Tibial nerve (tissue), 4 donors: Measurements from ENCODE around the gene PNLIPRP3. TPM values are rescaled to one million over a fixed set of nuclear protein-coding genes. Genes with fewer than 3 reads are reported as not detected.
"Not testable (repeated sequence)": the region's sequence is repeated elsewhere in the genome, so short reads cannot be mapped to it uniquely, and the experiment has no call there.

Source experiments
- DNase-seq, 2 donors: peaks; one replicate each; pipeline ENCODE4 v3.0.0-alpha.2; 2019; ENCODE audit warnings: low spot score in 2 of 2
- H3K27ac ChIP-seq, 4 donors: fragments of 200-600 bp; sonication (generic) in 3 of 4; one replicate each; pipeline ENCODE4 v1.5.1; 2017 to 2019; ENCODE audit warnings: mild to moderate bottlenecking in 1 of 4
- H3K27me3 ChIP-seq, 2 donors: fragments of 200-600 bp; sonication (generic) in 1 of 2; one replicate each; pipeline versions ENCODE4 v1.5.1 to v1.6.0; 2017 to 2019
- H3K36me3 ChIP-seq, 3 donors: fragments of 200-600 bp; sonication (generic); one replicate each; pipeline ENCODE4 v1.5.1; 2018 to 2019
- H3K4me1 ChIP-seq, 4 donors: fragments of 200-600 bp; sonication (generic) in 3 of 4; one replicate each; pipeline ENCODE4 v1.5.1; 2017 to 2019
- H3K4me3 ChIP-seq, 4 donors: fragments of 200-600 bp; sonication (generic) in 3 of 4; one replicate each; pipeline ENCODE4 v1.5.1; 2017 to 2019; ENCODE audit warnings: mild to moderate bottlenecking in 1 of 4, moderate library complexity in 1 of 4
- H3K9me3 ChIP-seq, 4 donors: fragments of 200-600 bp; sonication (generic) in 3 of 4; one replicate each; pipeline ENCODE4 v1.5.1; 2017 to 2019
- CTCF ChIP-seq, 5 experiments: fragments of 200-600 bp in 3 of 5; fragments of 450-650 bp in 2 of 5; sonication (generic) in 3 of 5; IDR thresholded peaks; one replicate each; pipeline ENCODE4 v1.5.1; 2016 to 2019; ENCODE audit warnings: antibody characterized with exemption in 5 of 5, mild to moderate bottlenecking in 3 of 5, moderate library complexity in 2 of 5
- EP300 ChIP-seq, 2 donors: sonication (generic); formaldehyde crosslinking; IDR thresholded peaks; one replicate each; pipeline ENCODE4 v1.6.1; 2017; ENCODE audit warnings: antibody characterized with exemption in 2 of 2, mild to moderate bottlenecking in 1 of 2
- POLR2A ChIP-seq, 2 donors: fragments of 450-650 bp; IDR thresholded peaks; one replicate each; pipeline ENCODE4 v1.6.1; 2017; ENCODE audit warnings: antibody characterized with exemption in 2 of 2, mild to moderate bottlenecking in 2 of 2, moderate library complexity in 2 of 2
- WGBS, 2 donors: methylation state at CpG; one replicate each; pipeline ENCODE4 v1.1.5; 2018; 5-methylcytosine and 5-hydroxymethylcytosine counted together
- total RNA-seq, 4 donors: library from RNA; depleted of rRNA; stranded (reverse); fragments of >200 nt; gene quantifications; one replicate each; pipeline ENCODE4 v1.1.0, GENCODE V29; 2016

Gene PNLIPRP3
- not detected for total RNA-seq

GRCh38 chr10:116427671-116428070 is at the start of gene PNLIPRP3:
Gene PNLIPRP3 (plus strand): TSS chr10:116427847. CDS start chr10:116428013, 166 bp downstream.
- no peak within 1 kb of the TSS for H3K4me3 ChIP-seq
- TF ChIP-seq EP300 (IDR thresholded peaks at IDR 0.05), result no peak
- no peak for TF ChIP-seq POLR2A (IDR thresholded peaks at IDR 0.05)
- H3K4me1 ChIP-seq, result no peaks in the 10 kb centered on the region
- H3K27me3 ChIP-seq, result no peaks in the 10 kb centered on the region
- DNase-seq, result no peak
- no peak within 1 kb of the TSS for H3K27ac ChIP-seq
- H3K9me3 ChIP-seq, result no peaks in the 10 kb centered on the region
- H3K36me3 ChIP-seq, result no peaks in the 10 kb centered on the region
- 85 to 86% methylated on average over 2 of the region's 2 CpGs for WGBS, 2 donors

DNA sequence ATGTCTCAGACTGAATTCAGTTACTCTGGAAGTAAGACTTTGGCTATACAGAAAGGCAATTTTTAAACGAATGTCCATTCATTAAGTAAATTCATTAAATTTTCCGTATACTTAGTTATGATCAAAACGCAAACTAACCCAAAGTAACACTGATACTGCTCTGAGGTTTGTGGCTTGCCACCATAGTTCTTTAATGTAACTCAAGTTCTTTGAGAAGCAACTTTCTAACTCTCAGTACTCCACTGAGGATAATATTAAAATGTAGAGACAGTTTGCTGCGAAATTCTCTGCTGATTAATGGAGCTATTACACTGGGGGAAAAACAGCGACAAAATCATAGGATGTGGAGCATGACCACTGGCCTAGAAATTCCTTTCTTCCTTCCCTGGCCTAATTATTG is 45.4 kb upstream of the PNLIPRP3 start:
- 71 to 76% methylated on average over 5 of the region's 5 CpGs for WGBS, 2 donors
- TF ChIP-seq POLR2A (IDR thresholded peaks at IDR 0.05) (no peak), CTCF (IDR thresholded peaks at IDR 0.05) (no peak), EP300 (IDR thresholded peaks at IDR 0.05) (no peak)
- no peak overlapping the region for H3K4me3 ChIP-seq

GRCh38 chr10:116385311-116385710 is 42.3 kb upstream of the PNLIPRP3 start:
- 88 to 95% methylated on average over 2 of the region's 2 CpGs for WGBS, 2 donors
- Histone ChIP-seq H3K27ac (no peak overlapping the region), H3K4me1 (peaks cover 0 to 5% (median 0%) of the 10 kb centered on the region in 4 donors), H3K9me3 (no peaks in the 10 kb centered on the region), H3K36me3 (no peaks in the 10 kb centered on the region), H3K27me3 (no peaks in the 10 kb centered on the region), H3K4me3 (no peak overlapping the region)
- TF ChIP-seq POLR2A (IDR thresholded peaks at IDR 0.05), result no peak
- no peak for TF ChIP-seq CTCF (IDR thresholded peaks at IDR 0.05)
- TF ChIP-seq EP300 (IDR thresholded peaks at IDR 0.05), result no peak
- no peak for DNase-seq

More for the DNA sequence above, 45.4 kb upstream of the PNLIPRP3 start:
- H3K4me1 ChIP-seq, result peaks cover 0 to 5% (median 0%) of the 10 kb centered on the region in 4 donors
- DNase-seq, result no peak
- no peaks in the 10 kb centered on the region for H3K36me3 ChIP-seq
- no peak overlapping the region for H3K27ac ChIP-seq
- H3K9me3 ChIP-seq, result no peaks in the 10 kb centered on the region
- H3K27me3 ChIP-seq, result no peaks in the 10 kb centered on the region

- Histone ChIP-seq H3K27me3 (no peaks in the 10 kb centered on the region), H3K9me3 (no peaks in the 10 kb centered on the region), H3K36me3 (no peaks in the 10 kb centered on the region), H3K4me1 (peaks cover 0 to 5% (median 0%) of the 10 kb centered on the region in 4 donors), H3K4me3 (no peak overlapping the region), H3K27ac (no peak overlapping the region)
- TF ChIP-seq EP300 (IDR thresholded peaks at IDR 0.05) (no peak), CTCF (IDR thresholded peaks at IDR 0.05) (peak; percentile 41 to 56 (median 51)), POLR2A (IDR thresholded peaks at IDR 0.05) (no peak)
- DNase-seq, result peak in 1 of 2 donors; percentile 78
- WGBS, 2 donors, result 0 to 2% methylated on average over 1 of the region's 1 CpG
These were observed 41.4 kb upstream of the PNLIPRP3 start for GRCh38 chr10:116385994-116386809.

DNA sequence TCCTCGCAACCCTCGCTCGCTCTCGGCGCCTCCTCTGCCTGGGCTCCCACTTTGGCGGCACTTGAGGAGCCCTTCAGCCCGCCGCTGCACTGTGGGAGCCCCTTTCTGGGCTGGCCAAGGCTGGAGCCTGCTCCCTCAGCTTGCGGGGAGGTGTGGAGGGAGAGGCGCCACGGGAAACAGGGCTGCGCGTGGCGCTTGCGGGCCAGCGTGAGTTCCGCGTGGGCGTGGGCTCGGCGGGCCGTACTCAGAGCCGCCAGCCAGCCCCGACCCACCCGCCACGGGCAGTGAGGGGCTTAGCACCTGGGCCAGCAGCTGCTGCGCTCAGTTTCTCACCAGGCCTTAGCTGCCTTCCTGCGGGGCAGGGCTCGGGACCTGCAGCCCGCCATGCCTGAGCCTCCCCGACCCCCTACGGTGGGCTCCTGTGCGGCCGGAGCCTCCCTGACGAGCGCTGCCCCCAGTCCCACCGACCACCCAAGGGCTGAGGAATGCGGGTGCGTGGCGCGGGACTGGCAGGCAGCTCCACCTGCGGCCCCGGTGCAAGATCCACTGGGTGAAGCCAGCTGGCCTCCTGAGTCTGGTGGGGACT is 34.3 kb upstream of the PNLIPRP3 start:
- WGBS, 2 donors, result 94% methylated on average over 27 to 42 of the region's 43 CpGs
- not testable (repeated sequence) for H3K4me3 ChIP-seq, DNase-seq

More for the DNA sequence above, 34.3 kb upstream of the PNLIPRP3 start:
- not testable (repeated sequence) for H3K27me3 ChIP-seq, H3K9me3 ChIP-seq, H3K27ac ChIP-seq, H3K36me3 ChIP-seq, H3K4me1 ChIP-seq
